Measurements from ENCODE around the gene IRX4. TPM values are rescaled to one million over a fixed set of nuclear protein-coding genes. Genes with fewer than 3 reads are reported as not detected.

Gene IRX4
- total RNA-seq, 1 experiment from 2014 or later: 44.7 TPM

GRCh38 chr5:1859099-1859498 is 23.6 kb downstream of the IRX4 start:
- H3K27me3 Mint-ChIP-seq (ENCODE audit: insufficient read depth, unreplicated experiment): peaks cover 16% of the 10 kb centered on the region
- POLR2A ChIA-PET: no interaction called here
- no peak overlapping the region for H3K4me3 Mint-ChIP-seq (ENCODE audit: unreplicated experiment)
- no peak for TF ChIP-seq CTCF (IDR thresholded peaks at IDR 0.05; ENCODE audit: unreplicated experiment)
- H3K36me3 Mint-ChIP-seq (ENCODE audit: insufficient read depth, unreplicated experiment): no peaks in the 10 kb centered on the region
- CTCF ChIA-PET: no interaction called here
- no peaks in the 10 kb centered on the region for H3K4me1 Mint-ChIP-seq (ENCODE audit: insufficient read depth, unreplicated experiment)
- no peak overlapping the region for H3K27ac Mint-ChIP-seq (ENCODE audit: low read depth, unreplicated experiment)
- H3K9me3 Mint-ChIP-seq (ENCODE audit: unreplicated experiment): no peaks in the 10 kb centered on the region
- no peak for DNase-seq (ENCODE audit: unreplicated experiment)
- intact Hi-C loops (cut with micrococcal nuclease): no loop called here
- no TSS peak for BruUV-seq (replicated peaks)

GRCh38 chr5:1858436-1858835 is 24.3 kb downstream of the IRX4 start:
- POLR2A ChIA-PET: no interaction called here
- H3K27me3 Mint-ChIP-seq (ENCODE audit: insufficient read depth, unreplicated experiment): peaks cover 23% of the 10 kb centered on the region
- H3K36me3 Mint-ChIP-seq (ENCODE audit: insufficient read depth, unreplicated experiment): no peaks in the 10 kb centered on the region

GRCh38 chr5:1857256-1857600 is 25.5 kb downstream of the IRX4 start:
- BruUV-seq (replicated peaks): no TSS peak
- Mint-ChIP-seq H3K4me1 (ENCODE audit: insufficient read depth, unreplicated experiment) (no peaks in the 10 kb centered on the region), H3K4me3 (ENCODE audit: unreplicated experiment) (no peak overlapping the region), H3K27me3 (ENCODE audit: insufficient read depth, unreplicated experiment) (peaks cover 26% of the 10 kb centered on the region), H3K9me3 (ENCODE audit: unreplicated experiment) (no peaks in the 10 kb centered on the region), H3K36me3 (ENCODE audit: insufficient read depth, unreplicated experiment) (no peaks in the 10 kb centered on the region), H3K27ac (ENCODE audit: low read depth, unreplicated experiment) (no peak overlapping the region)
- ChIA-PET CTCF (interaction anchor here (0.7 kb wide), 1 partner anchor 55 kb away, joined by 3 read pairs; no protein-coding TSS in a partner anchor), POLR2A (no interaction called here)
- no peak for DNase-seq (ENCODE audit: unreplicated experiment)
- no peak for TF ChIP-seq CTCF (IDR thresholded peaks at IDR 0.05; ENCODE audit: unreplicated experiment)
- intact Hi-C loops (cut with micrococcal nuclease): no loop called here

More at GRCh38 chr5:1858436-1858835, 24.3 kb downstream of the IRX4 start:
- Mint-ChIP-seq H3K9me3 (ENCODE audit: unreplicated experiment) (no peaks in the 10 kb centered on the region), H3K4me3 (ENCODE audit: unreplicated experiment) (no peak overlapping the region), H3K27ac (ENCODE audit: low read depth, unreplicated experiment) (no peak overlapping the region), H3K4me1 (ENCODE audit: insufficient read depth, unreplicated experiment) (no peaks in the 10 kb centered on the region)
- no TSS peak for BruUV-seq (replicated peaks)
- CTCF ChIA-PET: interaction anchor here (0.6 kb wide), 1 partner anchor 1818 kb away, joined by 4 read pairs; no protein-coding TSS in a partner anchor
- intact Hi-C loops (cut with micrococcal nuclease): no loop called here
- DNase-seq (ENCODE audit: unreplicated experiment): no peak
- no peak for TF ChIP-seq CTCF (IDR thresholded peaks at IDR 0.05; ENCODE audit: unreplicated experiment)

GRCh38 chr5:1856596-1857255 is 26.0 kb downstream of the IRX4 start:
- no peaks in the 10 kb centered on the region for H3K36me3 Mint-ChIP-seq (ENCODE audit: insufficient read depth, unreplicated experiment)
- intact Hi-C loops (cut with micrococcal nuclease): no loop called here
- POLR2A ChIA-PET: no interaction called here
- no peaks in the 10 kb centered on the region for H3K4me1 Mint-ChIP-seq (ENCODE audit: insufficient read depth, unreplicated experiment)
- H3K27ac Mint-ChIP-seq (ENCODE audit: low read depth, unreplicated experiment): no peak overlapping the region
- DNase-seq (ENCODE audit: unreplicated experiment): no peak
- H3K27me3 Mint-ChIP-seq (ENCODE audit: insufficient read depth, unreplicated experiment): peaks cover 26% of the 10 kb centered on the region
- TF ChIP-seq CTCF (IDR thresholded peaks at IDR 0.05; ENCODE audit: unreplicated experiment): no peak
- H3K4me3 Mint-ChIP-seq (ENCODE audit: unreplicated experiment): no peak overlapping the region
- BruUV-seq (replicated peaks): no TSS peak
- H3K9me3 Mint-ChIP-seq (ENCODE audit: unreplicated experiment): no peaks in the 10 kb centered on the region
- CTCF ChIA-PET: interaction anchor here (0.6 to 0.7 kb wide), 2 partner anchors 55 to 82 kb away, joined by 3 read pairs; no protein-coding TSS in a partner anchor

Measured in MCF 10A (cell line).